Measurements from ENCODE around the gene ZNF143. TPM values are rescaled to one million over a fixed set of nuclear protein-coding genes. Genes with fewer than 3 reads are reported as not detected.
A peak's percentile ranks its signal among the peaks of the same experiment; 100 is the strongest.

Gene ZNF143
- total and polyA plus RNA-seq, 7 donors, result 13.2 to 48.4 (median 20.2) TPM

- WGBS, 2 donors, result 95 to 96% methylated on average over 3 of the region's 3 CpGs
- Histone ChIP-seq H3K27ac (no peak overlapping the region), H3K9me3 (no peaks in the 10 kb centered on the region), H3K27me3 (no peaks in the 10 kb centered on the region), H3K36me3 (peaks cover 18 to 86% (median 30%) of the 10 kb centered on the region in 4 donors), H3K4me3 (no peak overlapping the region), H3K4me1 (no peaks in the 10 kb centered on the region)
- TF ChIP-seq POLR2A (IDR thresholded peaks at IDR 0.05) (no peak), CTCF (IDR thresholded peaks at IDR 0.05) (no peak), POLR2AphosphoS5 (IDR thresholded peaks at IDR 0.05) (no peak), EP300 (IDR thresholded peaks at IDR 0.05) (no peak)
- intact Hi-C loops (cut with DNase I), result no loop called here
- DNase-seq, result no peak
These were observed 33.5 kb downstream of the ZNF143 start for GRCh38 chr11:9494316-9494715.

GRCh38 chr11:9495803-9496514 lies 35.1 kb downstream of the ZNF143 start:
- WGBS, 2 donors, result 84 to 88% methylated on average over 6 of the region's 6 CpGs
- peaks cover 18 to 87% (median 36%) of the 10 kb centered on the region in 4 donors for H3K36me3 ChIP-seq

GRCh38 chr11:9498457-9499078 lies 37.8 kb downstream of the ZNF143 start:
- H3K4me3 ChIP-seq, result no peak overlapping the region
- no peak for DNase-seq
- no peaks in the 10 kb centered on the region for H3K27me3 ChIP-seq
- 12 to 58% methylated on average over 4 of the region's 4 CpGs for WGBS, 2 donors
- H3K27ac ChIP-seq, result no peak overlapping the region
- TF ChIP-seq POLR2A (IDR thresholded peaks at IDR 0.05) (no peak), CTCF (IDR thresholded peaks at IDR 0.05) (no peak), POLR2AphosphoS5 (IDR thresholded peaks at IDR 0.05) (no peak)
- intact Hi-C loops (cut with DNase I), result no loop called here
- no peaks in the 10 kb centered on the region for H3K9me3 ChIP-seq
- peaks cover 18 to 95% (median 43%) of the 10 kb centered on the region in 4 donors for H3K36me3 ChIP-seq
- no peaks in the 10 kb centered on the region for H3K4me1 ChIP-seq

More at GRCh38 chr11:9495803-9496514, 35.1 kb downstream of the ZNF143 start:
- no peak overlapping the region for H3K4me3 ChIP-seq
- no peak for TF ChIP-seq POLR2A (IDR thresholded peaks at IDR 0.05)
- no peak for TF ChIP-seq POLR2AphosphoS5 (IDR thresholded peaks at IDR 0.05)
- TF ChIP-seq EP300 (IDR thresholded peaks at IDR 0.05), result no peak
- no peak for TF ChIP-seq CTCF (IDR thresholded peaks at IDR 0.05)
- no peaks in the 10 kb centered on the region for H3K27me3 ChIP-seq
- intact Hi-C loops (cut with DNase I), result no loop called here
- H3K4me1 ChIP-seq, result no peaks in the 10 kb centered on the region
- H3K9me3 ChIP-seq, result no peaks in the 10 kb centered on the region
- no peak overlapping the region for H3K27ac ChIP-seq
- DNase-seq, result no peak

GRCh38 chr11:9506489-9507276 lies 45.9 kb downstream of the ZNF143 start:
- no peaks in the 10 kb centered on the region for H3K9me3 ChIP-seq
- WGBS, 2 donors, result 44 to 47% methylated on average over 6 of the region's 6 CpGs
- H3K36me3 ChIP-seq, result peaks cover 0 to 40% (median 5%) of the 10 kb centered on the region in 4 donors
- TF ChIP-seq POLR2A (IDR thresholded peaks at IDR 0.05) (no peak), CTCF (IDR thresholded peaks at IDR 0.05) (peak; percentile 62 to 88 (median 80)), EP300 (IDR thresholded peaks at IDR 0.05) (no peak)
- intact Hi-C loops (cut with DNase I), result loop anchor here (10.0 kb wide), 1 partner anchor 342 kb away; no protein-coding TSS in a partner anchor
- H3K27me3 ChIP-seq, result no peaks in the 10 kb centered on the region
- peak overlapping the region in 2 of 4 donors; percentile 1 to 23 for H3K27ac ChIP-seq
- DNase-seq, result peak; percentile 80
- H3K4me3 ChIP-seq, result no peak overlapping the region
- H3K4me1 ChIP-seq, result peaks cover 0 to 9% (median 6%) of the 10 kb centered on the region in 4 donors

Data from sigmoid colon (tissue), 7 donors.